Adipose tissue (tissue), 3 donors: ENCODE data around the gene GADD45A. TPM values are rescaled to one million over a fixed set of nuclear protein-coding genes. Genes with fewer than 3 reads are reported as not detected.
"Not testable (repeated sequence)": the region's sequence is repeated elsewhere in the genome, so short reads cannot be mapped to it uniquely, and the experiment has no call there.

Experiments used
- H3K27ac ChIP-seq: one replicate; pipeline ENCODE4 v1.5.1; 2013; ENCODE audit warnings: low read depth, low read length
- WGBS, 3 donors: extraction: QIAGEN DNeasy Blood & Tissue Kit; methylation state at CpG; one replicate each; pipeline ENCODE4 v1.1.7; 2013; 5-methylcytosine and 5-hydroxymethylcytosine counted together
- polyA plus RNA-seq, 3 donors: library from polyadenylated mRNA; stranded (reverse); fragments of 200-250 nt; gene quantifications; one replicate each; pipeline ENCODE4 v1.2.3, GENCODE V29; 2013
- donor health status: healthy with polysubstance abuse.
- donor health status: Bipolar disorder and iron deficiency.
- donor health status: healthy.

GADD45A gene
- polyA plus RNA-seq, 3 donors = 16.2 to 276 (median 36.1) TPM

DNA sequence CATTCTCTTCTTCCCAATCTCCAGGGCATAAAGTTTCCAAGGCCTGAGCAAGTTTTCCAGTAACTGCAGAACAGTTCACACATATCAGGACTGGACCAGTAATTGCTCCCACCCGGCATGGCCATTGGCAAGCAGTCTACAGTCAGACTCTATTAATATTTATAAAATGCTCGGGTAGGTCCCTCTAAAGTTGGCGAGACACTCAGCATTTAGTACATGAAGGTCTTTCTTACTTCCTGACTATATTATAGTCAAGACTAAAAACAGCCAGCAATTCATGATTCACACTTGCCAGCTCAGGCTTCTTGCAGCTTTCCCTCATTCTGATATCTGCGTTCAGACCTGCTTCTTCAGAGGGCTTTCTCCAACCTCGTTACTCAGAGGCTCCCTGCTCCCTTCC, 25.4 kb downstream of the GADD45A start:
- no peak overlapping the region for H3K27ac ChIP-seq
- 43 to 61% (median 58%) methylated on average over 5 of the region's 5 CpGs for WGBS, 3 donors

- WGBS, 3 donors = 48 to 71% (median 64%) methylated on average over 7 of the region's 7 CpGs
- H3K27ac ChIP-seq = no peak overlapping the region
These were observed 26.3 kb downstream of the GADD45A start for GRCh38 chr1:67711158-67711854.

GRCh38 chr1:67711855-67712212, 26.8 kb downstream of the GADD45A start:
- 24 to 50% (median 48%) methylated on average over 2 of the region's 2 CpGs for WGBS, 3 donors
- H3K27ac ChIP-seq = no peak overlapping the region

GRCh38 chr1:67713057-67713846, 28.3 kb downstream of the GADD45A start:
- WGBS, 3 donors = 76 to 80% (median 79%) methylated on average over 6 of the region's 6 CpGs

DNA sequence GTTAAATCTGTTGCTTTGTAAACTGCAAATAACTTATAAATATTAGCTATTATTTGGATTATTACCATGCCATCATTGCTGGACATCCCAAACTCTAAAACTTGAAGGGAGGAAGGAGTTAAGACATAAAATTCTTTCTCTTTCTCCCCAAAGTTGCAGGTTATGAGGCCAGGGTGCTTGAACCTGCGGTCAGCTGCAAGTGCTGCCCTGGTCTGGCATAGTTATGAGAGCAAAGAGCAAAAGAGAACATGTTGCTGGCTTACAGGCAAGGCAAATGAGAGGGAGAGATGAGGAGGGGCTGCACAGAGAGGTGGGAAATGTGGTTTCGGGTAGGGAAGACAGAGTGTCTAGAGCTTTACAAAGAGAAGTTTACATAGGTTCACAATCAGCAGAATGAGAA, 30.8 kb downstream of the GADD45A start:
- 82 to 91% (median 91%) methylated on average over 2 of the region's 2 CpGs for WGBS, 3 donors
- no peak overlapping the region for H3K27ac ChIP-seq

More at GRCh38 chr1:67713057-67713846, 28.3 kb downstream of the GADD45A start:
- H3K27ac ChIP-seq = no peak overlapping the region

GRCh38 chr1:67716800-67717199, 31.8 kb downstream of the GADD45A start:
- H3K27ac ChIP-seq = no peak overlapping the region
- WGBS, 3 donors = 58 to 65% (median 63%) methylated on average over 4 of the region's 4 CpGs

GRCh38 chr1:67717876-67718275, 32.9 kb downstream of the GADD45A start:
- WGBS, 3 donors = 86 to 95% (median 90%) methylated on average over 4 of the region's 4 CpGs

DNA sequence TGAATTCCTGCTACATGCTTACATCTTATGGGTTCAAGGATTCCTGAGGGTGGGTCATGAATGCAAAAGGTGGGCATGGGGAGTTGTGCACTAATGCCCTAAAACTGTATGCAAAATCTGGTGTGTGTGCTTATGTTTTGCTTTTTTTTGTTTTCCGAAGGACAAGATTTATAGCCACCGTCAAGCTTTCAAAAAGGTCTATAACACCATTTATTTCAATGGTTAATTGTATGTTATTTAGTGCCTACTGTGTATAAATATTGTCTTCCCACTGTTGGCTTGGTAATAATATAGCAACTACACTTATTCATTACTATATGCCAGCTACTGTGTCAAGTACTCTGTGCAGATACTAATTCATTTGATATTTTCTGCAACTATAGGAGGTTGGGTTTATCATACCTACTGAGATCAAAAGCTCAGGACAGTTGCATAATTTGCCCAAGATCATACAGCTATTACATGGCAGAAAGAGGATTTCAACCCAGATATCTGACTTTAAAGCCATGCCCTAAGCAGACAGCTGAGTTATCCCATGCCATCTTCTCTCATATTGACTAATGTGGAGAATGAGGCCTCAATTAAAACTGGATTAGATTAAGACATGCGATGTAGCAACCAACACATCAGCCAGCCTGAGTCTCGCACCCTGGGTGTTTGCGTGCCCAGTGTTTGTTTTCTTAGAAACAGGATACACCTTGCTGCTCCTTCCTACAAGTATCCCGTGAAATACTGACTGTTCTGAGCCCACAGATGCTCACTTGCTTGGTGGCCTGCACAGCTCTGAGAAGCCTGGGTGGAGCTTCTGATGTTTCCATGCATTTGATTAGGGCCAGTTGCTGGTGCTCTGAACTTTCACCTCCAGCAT, 34.6 kb downstream of the GADD45A start:
- H3K27ac ChIP-seq = no peak overlapping the region
- 73 to 89% (median 79%) methylated on average over 6 of the region's 6 CpGs for WGBS, 3 donors

More at GRCh38 chr1:67717876-67718275, 32.9 kb downstream of the GADD45A start:
- no peak overlapping the region for H3K27ac ChIP-seq

- WGBS, 3 donors = 93 to 97% (median 95%) methylated on average over 4 of the region's 4 CpGs
- no peak overlapping the region for H3K27ac ChIP-seq
These were observed 36.1 kb downstream of the GADD45A start for GRCh38 chr1:67721112-67721511.

DNA sequence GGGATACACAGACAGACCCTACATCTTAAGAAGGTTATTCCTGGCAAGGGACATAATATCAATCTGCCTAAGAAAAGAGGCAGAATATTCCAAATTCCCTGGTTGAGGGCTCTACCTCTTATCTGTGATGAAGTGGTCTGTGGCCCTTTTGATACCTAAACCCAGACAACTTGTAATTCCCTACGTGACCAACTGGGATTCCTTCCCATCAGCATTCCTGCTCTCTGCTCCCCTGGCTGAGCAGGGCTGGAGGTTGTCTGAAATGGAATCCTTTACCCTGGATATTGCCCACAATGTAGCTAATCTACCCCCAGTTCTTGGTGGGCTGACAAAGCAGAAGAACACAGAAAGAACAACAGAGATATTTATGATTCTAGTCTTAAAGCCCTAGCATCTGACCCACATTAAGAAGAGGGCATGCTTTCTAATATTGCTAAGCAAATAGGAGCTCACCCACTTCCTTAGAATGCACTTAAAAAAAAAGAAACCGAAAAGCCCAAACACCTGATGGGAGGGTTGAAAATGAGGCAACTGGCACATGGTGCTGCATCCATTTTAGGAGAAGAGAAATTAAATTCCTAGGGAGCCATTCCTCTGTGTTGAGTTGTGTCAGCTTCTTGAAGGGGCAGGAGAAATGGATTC, 36.8 kb downstream of the GADD45A start:
- no peak overlapping the region for H3K27ac ChIP-seq
- WGBS, 3 donors = 75 to 92% (median 86%) methylated on average over 2 of the region's 2 CpGs

- 72 to 87% (median 84%) methylated on average over 4 of the region's 4 CpGs for WGBS, 3 donors
- H3K27ac ChIP-seq = no peak overlapping the region
These were observed 37.4 kb downstream of the GADD45A start for GRCh38 chr1:67722292-67722944.

DNA sequence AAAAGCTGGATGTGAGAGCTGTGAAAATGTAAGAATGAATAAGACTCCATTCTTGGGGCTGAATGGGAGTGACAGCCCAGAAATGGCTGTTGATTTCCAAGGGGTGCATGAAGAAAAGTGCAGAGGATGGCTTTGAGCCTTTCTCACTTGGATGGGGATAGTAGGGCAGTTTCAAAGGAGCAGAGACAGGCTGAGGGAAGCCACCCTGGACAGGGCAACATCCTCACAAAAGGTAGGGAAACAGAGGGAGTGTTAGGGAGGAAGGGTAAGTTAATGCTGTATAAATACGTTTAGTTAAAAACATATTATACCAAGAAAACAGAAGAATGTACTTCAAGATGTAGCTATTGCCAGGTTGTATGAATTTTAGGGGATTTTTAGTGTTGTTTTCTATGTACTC, 38.1 kb downstream of the GADD45A start:
- 59 to 75% (median 63%) methylated on average over 1 of the region's 1 CpG for WGBS, 3 donors
- H3K27ac ChIP-seq = peak overlapping the region; percentile 51

DNA sequence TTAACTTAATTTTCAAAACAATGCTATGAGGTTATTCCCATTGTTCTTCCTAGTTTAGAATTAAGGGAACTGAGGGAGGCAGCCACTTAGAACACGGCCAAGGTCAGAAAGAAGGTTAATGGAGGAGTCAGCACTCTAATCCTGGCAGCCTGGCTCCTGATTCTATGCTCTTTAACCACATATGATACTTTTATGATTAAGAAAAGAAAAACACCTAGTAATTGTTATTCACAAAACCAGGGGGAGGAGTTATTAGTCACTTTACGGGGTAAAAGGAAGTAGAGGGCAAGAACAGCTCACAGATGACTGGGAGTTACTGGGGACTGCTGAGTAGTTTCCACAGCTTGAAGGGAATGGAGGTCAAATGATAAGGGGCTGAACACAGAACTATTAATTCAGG, 38.6 kb downstream of the GADD45A start:
- H3K27ac ChIP-seq = no peak overlapping the region
- WGBS, 3 donors = 34 to 51% (median 46%) methylated on average over 2 of the region's 2 CpGs

GRCh38 chr1:67724928-67725560, 40.0 kb downstream of the GADD45A start:
- 53 to 60% (median 59%) methylated on average over 3 of the region's 3 CpGs for WGBS, 3 donors
- no peak overlapping the region for H3K27ac ChIP-seq

- H3K27ac ChIP-seq = no peak overlapping the region
These were observed 41.2 kb downstream of the GADD45A start for GRCh38 chr1:67726224-67726623.

GRCh38 chr1:67729872-67730271, 44.9 kb downstream of the GADD45A start:
- no peak overlapping the region for H3K27ac ChIP-seq
- WGBS, 3 donors = 88 to 96% (median 95%) methylated on average over 2 of the region's 2 CpGs

DNA sequence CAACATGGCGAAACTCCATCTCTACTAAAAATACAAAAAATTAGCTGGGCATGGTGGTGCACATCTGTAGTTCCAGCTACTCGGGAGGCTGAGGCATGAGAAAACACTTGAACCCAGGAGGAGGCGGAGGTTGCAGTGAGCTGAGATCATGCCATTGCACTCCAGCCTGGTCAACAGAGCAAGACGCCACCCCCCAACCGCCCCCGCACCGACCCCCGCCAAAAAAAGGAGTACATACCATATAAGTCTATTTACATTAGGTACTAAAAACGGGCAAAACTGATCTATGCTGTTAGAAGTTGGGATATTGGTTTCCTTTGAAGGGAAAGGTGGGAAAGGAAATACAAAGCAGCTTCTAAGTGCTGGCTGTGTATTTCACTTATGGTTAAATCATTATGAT, 45.3 kb downstream of the GADD45A start:
- not testable (repeated sequence) for H3K27ac ChIP-seq
- WGBS, 3 donors = 95% methylated on average over 9 of the region's 9 CpGs

DNA sequence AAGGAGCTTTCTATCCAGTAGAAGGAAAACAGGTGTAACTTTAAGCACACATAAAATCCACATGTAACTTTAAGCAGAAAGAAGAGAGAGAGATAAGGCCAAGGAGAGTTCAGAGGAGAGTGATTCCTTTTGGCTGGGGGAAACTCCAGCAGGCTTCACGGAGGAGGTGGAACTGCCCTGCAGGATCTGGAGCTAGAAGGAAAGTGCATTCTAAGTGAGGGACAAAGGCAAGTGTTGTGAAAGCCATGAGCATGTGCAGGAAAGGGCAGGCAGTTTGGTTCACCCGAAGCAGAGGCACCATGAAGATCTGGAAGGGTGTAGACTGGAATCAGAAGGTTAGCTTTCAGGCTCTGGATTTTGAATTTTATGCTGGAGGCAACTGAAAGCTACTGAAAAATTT, 46.3 kb downstream of the GADD45A start:
- no peak overlapping the region for H3K27ac ChIP-seq
- 68 to 89% (median 78%) methylated on average over 2 of the region's 2 CpGs for WGBS, 3 donors
